Measurements from ENCODE around the gene SLC17A9.

The SLC17A9 gene

DNA sequence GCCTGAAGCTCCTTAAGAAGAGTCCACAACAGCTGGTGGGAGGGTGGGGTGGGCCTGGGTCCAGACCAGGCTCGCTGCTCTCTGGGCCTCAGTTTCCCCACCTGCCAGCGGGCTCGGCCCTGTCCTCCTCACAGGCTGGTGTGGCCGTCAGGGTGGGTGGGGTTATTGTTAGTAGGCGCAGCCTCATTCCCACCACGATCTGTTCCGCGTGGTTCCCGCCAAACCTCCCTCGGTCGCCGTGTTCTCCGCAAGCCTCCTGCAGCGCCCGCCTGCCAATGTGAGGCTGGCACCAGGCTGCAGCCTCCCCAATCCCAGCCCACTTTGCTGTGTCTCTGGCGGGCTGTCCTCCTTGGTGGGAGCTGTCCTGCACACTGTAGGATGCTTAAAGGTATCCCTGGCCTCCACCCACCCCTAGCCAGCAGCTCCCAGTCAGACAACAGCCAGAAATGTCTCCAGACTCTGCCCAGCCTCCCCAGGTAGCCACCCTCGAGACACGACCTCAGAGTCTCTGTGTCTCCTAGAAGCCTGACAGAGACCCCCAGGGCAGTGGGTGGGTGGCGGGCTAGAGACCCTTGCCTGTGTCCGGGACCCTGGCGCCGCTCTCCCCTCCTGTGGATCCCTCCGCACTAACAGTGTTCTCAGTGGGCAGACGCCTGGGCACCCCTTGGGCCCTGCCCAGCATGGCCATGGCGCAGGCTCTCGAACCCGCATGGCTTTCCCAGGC is 15.3 kb downstream of the SLC17A9 start:
- H3K36me3 ChIP-seq (ENCODE audit: insufficient read depth, insufficient read length, low read length), result no peaks in the 10 kb centered on the region
- no peaks in the 10 kb centered on the region for H3K9me3 ChIP-seq (ENCODE audit: insufficient read depth, low read length)
- peaks cover 18% of the 10 kb centered on the region for H3K4me1 ChIP-seq (ENCODE audit: insufficient read depth, insufficient read length)
- no peak overlapping the region for H3K4me3 ChIP-seq (ENCODE audit: insufficient read length, low read depth)
- no peak overlapping the region for H3K9ac ChIP-seq (ENCODE audit: insufficient read length, low read depth)
- TF ChIP-seq ZNF274 (IDR thresholded peaks at IDR 0.05; ENCODE audit: low read depth, low read length) (no peak), YY1 (IDR thresholded peaks at IDR 0.05; ENCODE audit: insufficient read depth, insufficient read length) (no peak), SUZ12 (IDR thresholded peaks at IDR 0.05; ENCODE audit: extremely low read depth, insufficient read depth, insufficient read length) (no peak)
- no peak for DNase-seq (ENCODE audit: low read depth, low spot score)
- H3K27me3 ChIP-seq (ENCODE audit: insufficient read depth, insufficient read length), result peaks cover 7% of the 10 kb centered on the region

DNA sequence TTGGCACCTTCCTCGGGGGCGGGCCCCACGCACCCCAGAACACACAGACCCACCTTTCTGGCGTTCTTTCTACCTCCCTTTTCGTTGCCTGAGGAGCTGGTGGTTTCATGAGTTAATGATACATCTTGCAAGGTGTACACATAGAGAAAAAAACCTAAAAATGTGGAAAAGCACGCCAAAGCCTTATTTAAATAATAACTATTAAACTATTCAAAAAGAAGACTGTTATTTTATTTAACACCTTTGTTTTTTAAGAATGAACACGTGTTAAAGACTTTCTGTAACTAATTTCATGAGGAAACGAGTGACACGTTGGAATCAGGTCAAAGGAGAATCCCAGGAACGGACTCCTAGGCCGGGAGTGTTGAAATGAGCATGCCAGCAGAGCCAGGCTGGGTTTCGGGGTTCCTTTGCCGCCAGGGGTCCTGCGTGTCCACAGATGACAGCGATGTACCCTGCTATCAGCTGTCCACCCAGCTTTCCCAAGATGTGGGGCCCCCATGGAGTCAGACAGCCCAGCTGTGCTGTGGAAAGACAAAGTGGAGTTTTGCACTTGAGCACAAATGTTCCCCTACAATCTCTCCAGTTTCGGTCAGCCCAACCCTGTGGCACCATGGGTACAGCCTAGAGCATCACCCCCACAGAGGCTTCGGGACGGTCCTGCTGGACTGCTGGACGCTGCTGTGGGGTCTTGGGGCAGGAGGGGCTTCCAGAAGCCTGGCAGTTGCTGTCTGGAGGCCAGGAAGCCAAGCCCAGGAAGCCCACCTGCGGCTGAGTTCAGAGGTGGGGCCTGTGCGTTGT is 16.1 kb downstream of the SLC17A9 start:
- no peak for DNase-seq (ENCODE audit: low read depth, low spot score)
- TF ChIP-seq ZNF274 (IDR thresholded peaks at IDR 0.05; ENCODE audit: low read depth, low read length) (no peak), SUZ12 (IDR thresholded peaks at IDR 0.05; ENCODE audit: extremely low read depth, insufficient read depth, insufficient read length) (no peak)
- no peak overlapping the region for H3K4me3 ChIP-seq (ENCODE audit: insufficient read length, low read depth)
- H3K27me3 ChIP-seq (ENCODE audit: insufficient read depth, insufficient read length), result peaks cover 15% of the 10 kb centered on the region
- H3K36me3 ChIP-seq (ENCODE audit: insufficient read depth, insufficient read length, low read length), result no peaks in the 10 kb centered on the region
- peaks cover 20% of the 10 kb centered on the region for H3K4me1 ChIP-seq (ENCODE audit: insufficient read depth, insufficient read length)
- H3K9me3 ChIP-seq (ENCODE audit: insufficient read depth, low read length), result no peaks in the 10 kb centered on the region
- peak overlapping the region; percentile 21 for H3K9ac ChIP-seq (ENCODE audit: insufficient read length, low read depth)

DNA sequence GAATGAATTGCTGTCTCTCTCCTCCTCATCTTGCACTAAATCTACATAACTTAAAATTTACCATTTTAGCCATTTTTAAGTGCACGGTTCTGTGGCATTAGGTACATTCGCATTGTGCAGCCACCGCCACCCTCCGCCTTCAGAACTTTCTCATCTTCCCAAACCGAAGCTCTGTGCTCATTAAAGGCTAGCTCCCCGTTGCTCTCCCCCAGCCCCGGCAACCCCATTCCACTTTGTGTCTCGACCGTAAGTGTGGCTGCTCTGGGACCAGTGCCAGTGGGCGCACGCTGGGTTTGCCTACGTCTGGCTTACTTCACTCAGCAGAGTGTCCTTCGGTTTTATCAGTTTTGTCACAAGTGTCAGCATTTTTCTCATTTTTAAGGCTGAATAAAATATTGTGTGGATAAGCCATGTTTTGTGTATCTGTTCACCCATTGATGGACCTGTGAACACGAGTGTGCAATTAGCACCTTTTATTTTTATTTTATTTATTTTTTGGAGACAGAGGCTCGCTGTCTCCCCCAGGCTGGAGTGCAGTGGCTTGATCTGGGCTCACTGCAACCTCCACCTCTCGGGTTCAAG is 16.8 kb downstream of the SLC17A9 start:
- Histone ChIP-seq H3K9me3 (ENCODE audit: insufficient read depth, low read length) (no peaks in the 10 kb centered on the region), H3K4me1 (ENCODE audit: insufficient read depth, insufficient read length) (peaks cover 20% of the 10 kb centered on the region), H3K4me3 (ENCODE audit: insufficient read length, low read depth) (no peak overlapping the region), H3K9ac (ENCODE audit: insufficient read length, low read depth) (peak overlapping the region; percentile 21), H3K36me3 (ENCODE audit: insufficient read depth, insufficient read length, low read length) (no peaks in the 10 kb centered on the region), H3K27me3 (ENCODE audit: insufficient read depth, insufficient read length) (peaks cover 20% of the 10 kb centered on the region)
- TF ChIP-seq YY1 (IDR thresholded peaks at IDR 0.05; ENCODE audit: insufficient read depth, insufficient read length), result no peak
- TF ChIP-seq ZNF274 (IDR thresholded peaks at IDR 0.05; ENCODE audit: low read depth, low read length), result no peak
- no peak for TF ChIP-seq SUZ12 (IDR thresholded peaks at IDR 0.05; ENCODE audit: extremely low read depth, insufficient read depth, insufficient read length)
- DNase-seq (ENCODE audit: low read depth, low spot score), result no peak

DNA sequence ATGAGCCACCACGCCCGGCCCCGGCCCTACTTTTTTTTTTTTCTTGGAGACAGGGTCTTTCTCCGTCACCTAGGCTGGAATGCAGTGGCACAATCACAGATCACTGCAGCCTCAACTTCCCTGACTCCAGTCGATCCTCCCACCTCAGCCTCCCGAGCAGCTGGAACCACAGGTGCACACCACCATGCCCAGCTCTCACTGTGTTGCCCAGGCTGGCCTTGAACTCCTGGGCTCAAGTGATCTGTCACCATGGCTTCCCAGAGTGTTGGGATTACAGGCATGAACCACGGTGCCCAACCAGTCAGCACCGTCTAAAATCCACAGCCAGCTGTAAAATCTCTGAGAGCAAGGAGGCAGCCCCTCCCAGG is 17.4 kb downstream of the SLC17A9 start:
- peaks cover 25% of the 10 kb centered on the region for H3K4me1 ChIP-seq (ENCODE audit: insufficient read depth, insufficient read length)

DNA sequence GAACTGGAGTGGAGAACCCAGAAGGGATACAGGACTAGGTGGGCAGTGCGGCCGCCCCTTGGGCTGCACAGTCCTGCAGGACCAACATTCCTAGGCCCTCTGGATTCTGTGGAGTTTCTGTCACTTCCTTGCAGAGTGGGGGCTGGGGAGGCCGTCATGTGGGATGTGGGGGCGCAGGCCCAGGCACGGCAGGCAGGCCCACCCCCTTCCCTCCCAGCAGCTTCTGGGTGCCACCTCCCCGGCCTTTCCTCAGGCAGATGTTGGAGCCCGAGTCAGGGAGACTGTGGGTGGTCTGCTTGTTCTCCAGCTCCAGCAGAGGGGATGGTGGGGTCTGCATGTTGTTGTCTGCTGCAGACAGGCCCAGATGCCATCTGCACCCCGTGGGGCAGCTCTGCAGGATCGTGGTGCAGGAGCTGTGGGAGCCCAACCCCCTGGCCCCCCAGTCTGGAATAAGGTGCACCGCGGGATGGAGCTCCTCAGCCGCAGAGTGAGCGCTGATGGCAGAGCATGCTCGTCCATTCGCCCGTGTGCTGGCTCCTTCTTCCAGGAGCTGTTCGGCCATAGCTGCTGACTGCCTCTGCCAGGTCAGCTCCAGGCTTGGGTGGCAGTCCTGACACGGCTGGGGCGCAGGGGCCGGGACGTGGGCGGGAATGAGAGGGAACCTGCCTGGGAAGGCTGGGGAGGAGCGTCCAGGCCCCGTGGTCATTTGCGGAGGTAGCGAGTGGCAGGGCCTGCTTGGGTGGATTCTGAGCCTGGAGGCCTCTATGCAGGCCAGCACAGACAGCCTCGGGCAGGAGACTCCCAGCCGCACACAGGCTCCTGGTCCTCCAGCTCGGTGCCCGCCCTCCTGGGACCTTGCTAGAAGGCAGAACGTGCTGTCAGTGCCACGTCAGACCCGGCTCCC is 18.1 kb downstream of the SLC17A9 start:
- DNase-seq (ENCODE audit: low read depth, low spot score), result no peak
- Histone ChIP-seq H3K27me3 (ENCODE audit: insufficient read depth, insufficient read length) (peaks cover 32% of the 10 kb centered on the region), H3K4me1 (ENCODE audit: insufficient read depth, insufficient read length) (peaks cover 24% of the 10 kb centered on the region), H3K36me3 (ENCODE audit: insufficient read depth, insufficient read length, low read length) (no peaks in the 10 kb centered on the region), H3K4me3 (ENCODE audit: insufficient read length, low read depth) (no peak overlapping the region), H3K9me3 (ENCODE audit: insufficient read depth, low read length) (no peaks in the 10 kb centered on the region), H3K9ac (ENCODE audit: insufficient read length, low read depth) (no peak overlapping the region)
- TF ChIP-seq SUZ12 (IDR thresholded peaks at IDR 0.05; ENCODE audit: extremely low read depth, insufficient read depth, insufficient read length) (no peak), ZNF274 (IDR thresholded peaks at IDR 0.05; ENCODE audit: low read depth, low read length) (no peak), YY1 (IDR thresholded peaks at IDR 0.05; ENCODE audit: insufficient read depth, insufficient read length) (no peak)

More for the DNA sequence above, 17.4 kb downstream of the SLC17A9 start:
- H3K27me3 ChIP-seq (ENCODE audit: insufficient read depth, insufficient read length), result peaks cover 26% of the 10 kb centered on the region
- TF ChIP-seq SUZ12 (IDR thresholded peaks at IDR 0.05; ENCODE audit: extremely low read depth, insufficient read depth, insufficient read length) (no peak), ZNF274 (IDR thresholded peaks at IDR 0.05; ENCODE audit: low read depth, low read length) (no peak), YY1 (IDR thresholded peaks at IDR 0.05; ENCODE audit: insufficient read depth, insufficient read length) (no peak)
- H3K9me3 ChIP-seq (ENCODE audit: insufficient read depth, low read length), result no peaks in the 10 kb centered on the region
- no peak for DNase-seq (ENCODE audit: low read depth, low spot score)
- H3K9ac ChIP-seq (ENCODE audit: insufficient read length, low read depth), result no peak overlapping the region
- H3K36me3 ChIP-seq (ENCODE audit: insufficient read depth, insufficient read length, low read length), result no peaks in the 10 kb centered on the region
- no peak overlapping the region for H3K4me3 ChIP-seq (ENCODE audit: insufficient read length, low read depth)

DNA sequence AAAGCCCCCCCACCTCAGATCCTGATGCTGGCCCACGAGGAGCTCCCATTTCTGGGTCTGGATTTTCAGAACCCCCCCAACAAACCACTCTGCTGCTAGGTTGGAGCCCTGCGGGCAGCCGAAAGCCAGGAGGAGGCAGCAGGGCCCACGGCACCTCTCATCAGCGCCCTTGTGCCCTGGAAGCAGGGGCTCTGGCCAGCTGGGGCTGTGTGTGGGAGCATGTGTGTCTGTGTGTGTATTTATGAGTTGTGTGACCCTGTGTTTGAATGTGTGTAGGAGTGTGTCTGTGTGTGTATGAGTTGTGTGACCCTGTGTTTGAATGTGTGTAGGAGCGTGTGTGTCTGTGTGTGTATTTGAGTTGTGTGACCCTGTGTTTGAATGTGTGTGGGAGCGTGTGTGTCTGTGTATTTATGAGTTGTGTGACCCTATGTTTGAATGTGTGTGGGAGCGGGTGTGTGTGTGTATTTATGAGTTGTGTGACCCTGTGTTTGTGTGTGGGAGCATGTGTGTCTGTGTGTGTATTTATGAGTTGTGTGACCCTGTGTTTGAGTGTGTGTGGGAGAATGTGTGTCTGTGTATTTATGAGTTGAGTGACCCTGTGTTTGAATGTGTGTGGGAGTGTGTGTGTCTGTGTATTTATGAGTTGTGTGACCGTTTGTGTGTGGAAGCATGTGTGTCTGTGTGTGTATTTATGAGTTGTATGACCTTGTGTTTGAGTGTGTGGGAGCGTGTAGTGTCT is 18.9 kb downstream of the SLC17A9 start:
- TF ChIP-seq YY1 (IDR thresholded peaks at IDR 0.05; ENCODE audit: insufficient read depth, insufficient read length) (no peak), ZNF274 (IDR thresholded peaks at IDR 0.05; ENCODE audit: low read depth, low read length) (no peak), SUZ12 (IDR thresholded peaks at IDR 0.05; ENCODE audit: extremely low read depth, insufficient read depth, insufficient read length) (no peak)
- Histone ChIP-seq H3K27me3 (ENCODE audit: insufficient read depth, insufficient read length) (peaks cover 34% of the 10 kb centered on the region), H3K9me3 (ENCODE audit: insufficient read depth, low read length) (no peaks in the 10 kb centered on the region), H3K4me3 (ENCODE audit: insufficient read length, low read depth) (no peak overlapping the region), H3K36me3 (ENCODE audit: insufficient read depth, insufficient read length, low read length) (no peaks in the 10 kb centered on the region), H3K4me1 (ENCODE audit: insufficient read depth, insufficient read length) (peaks cover 24% of the 10 kb centered on the region), H3K9ac (ENCODE audit: insufficient read length, low read depth) (no peak overlapping the region)
- DNase-seq (ENCODE audit: low read depth, low spot score), result no peak

Data from NT2/D1 (cell line).